H9 (cell line): Measurements from ENCODE around the gene CCDC33. TPM values are rescaled to one million over a fixed set of nuclear protein-coding genes. Genes with fewer than 3 reads are reported as not detected.

Experiments used
- DNase-seq: peaks from one replicate; pipeline ENCODE4 v3.0.0-alpha.2; 2017
- H2AFZ ChIP-seq: one replicate; pipeline ENCODE4 v1.6.1; 2013; ENCODE audit warnings: mild to moderate bottlenecking, low read length, control low read depth, moderate library complexity
- H2AK5ac ChIP-seq: 2 replicates; pipeline ENCODE4 v1.6.1; 2013; ENCODE audit warnings: low read length, control low read depth, mixed read lengths; ENCODE audit not compliant: insufficient read length
- H2BK120ac ChIP-seq: one replicate; pipeline ENCODE4 v1.6.1; 2013; ENCODE audit warnings: low read depth, mild to moderate bottlenecking, low read length, control low read depth, inconsistent platforms; ENCODE audit not compliant: poor library complexity, severe bottlenecking
- H2BK12ac ChIP-seq: 2 replicates; pipeline ENCODE4 v1.6.1; 2013; ENCODE audit warnings: low read length, control low read depth, mixed read lengths, low read depth; ENCODE audit not compliant: insufficient read length
- H2BK15ac ChIP-seq: 2 replicates; pipeline ENCODE4 v1.6.1; 2013; ENCODE audit warnings: low read depth, low read length, control low read depth
- H2BK20ac ChIP-seq: one replicate; pipeline ENCODE4 v1.6.1; 2013; ENCODE audit warnings: low read depth, mild to moderate bottlenecking, low read length, control low read depth, inconsistent platforms; ENCODE audit not compliant: poor library complexity, severe bottlenecking
- H2BK5ac ChIP-seq: 2 replicates; pipeline ENCODE4 v1.6.1; 2013; ENCODE audit warnings: low read length, control low read depth, mixed read lengths; ENCODE audit not compliant: insufficient read length
- H3K14ac ChIP-seq: 2 replicates; pipeline ENCODE4 v1.6.1; 2013; ENCODE audit warnings: low read length, control low read depth; ENCODE audit not compliant: insufficient read depth
- H3K18ac ChIP-seq: 2 replicates; pipeline ENCODE4 v1.6.1; 2013; ENCODE audit warnings: low read depth, mild to moderate bottlenecking, mixed read lengths, low read length, control low read depth; ENCODE audit not compliant: insufficient read length
- H3K23ac ChIP-seq: 2 replicates; pipeline ENCODE4 v1.6.1; 2013; ENCODE audit warnings: low read length, control low read depth, mixed read lengths, low read depth; ENCODE audit not compliant: insufficient read length
- H3K23me2 ChIP-seq: 2 replicates; pipeline ENCODE4 v1.6.1; 2013; ENCODE audit warnings: low read depth, mild to moderate bottlenecking, mixed read lengths, low read length, control low read depth; ENCODE audit not compliant: insufficient read length, poor library complexity, severe bottlenecking
- H3K27ac ChIP-seq: 2 replicates; pipeline ENCODE4 v1.5.1; 2013; ENCODE audit warnings: low read length, control low read depth, mixed read lengths, low read depth; ENCODE audit not compliant: insufficient read length
- H3K27me3 ChIP-seq: 2 replicates; pipeline ENCODE4 v1.6.1; 2013; ENCODE audit warnings: low read length, control low read depth, inconsistent platforms; ENCODE audit not compliant: insufficient read depth
- H3K4ac ChIP-seq: 2 replicates; pipeline ENCODE4 v1.6.1; 2013; ENCODE audit warnings: low read depth, mild to moderate bottlenecking, control low read depth, inconsistent platforms, low read length, moderate library complexity
- H3K4me1 ChIP-seq: 2 replicates; pipeline ENCODE4 v1.6.1; 2013; ENCODE audit warnings: low read length, control low read depth, inconsistent platforms; ENCODE audit not compliant: insufficient read depth
- H3K4me2 ChIP-seq: 2 replicates; pipeline ENCODE4 v1.6.1; 2013; ENCODE audit warnings: low read length, control low read depth, mixed read lengths; ENCODE audit not compliant: insufficient read length, insufficient read depth
- H3K56ac ChIP-seq: 2 replicates; pipeline ENCODE4 v1.6.1; 2013; ENCODE audit warnings: low read depth, mild to moderate bottlenecking, mixed read lengths, low read length, control low read depth; ENCODE audit not compliant: insufficient read length
- H3K79me1 ChIP-seq: 2 replicates; pipeline ENCODE4 v1.6.1; 2013; ENCODE audit warnings: low read depth, mild to moderate bottlenecking, moderate library complexity, low read length, control low read depth, inconsistent platforms; ENCODE audit not compliant: insufficient read depth, poor library complexity, severe bottlenecking
- H3K79me2 ChIP-seq: 2 replicates; pipeline ENCODE4 v1.6.1; 2013; ENCODE audit warnings: low read length, control low read depth, inconsistent platforms; ENCODE audit not compliant: insufficient read depth
- H3K9ac ChIP-seq: 2 replicates; pipeline ENCODE4 v1.6.1; 2013; ENCODE audit warnings: low read length, control low read depth, mixed read lengths; ENCODE audit not compliant: insufficient read length; ENCODE audit errors: extremely low read depth
- H3K9me3 ChIP-seq: one replicate; pipeline ENCODE4 v1.6.1; 2013; ENCODE audit warnings: low read depth, low read length, inconsistent platforms; ENCODE audit not compliant: control insufficient read depth
- H3T11ph ChIP-seq: one replicate; pipeline ENCODE4 v1.6.1; 2013; ENCODE audit warnings: mild to moderate bottlenecking, low read length, control low read depth, inconsistent platforms
- H4K20me1 ChIP-seq: one replicate; pipeline ENCODE4 v1.6.1; 2013; ENCODE audit not compliant: control insufficient read depth, insufficient read length, insufficient read depth
- H4K5ac ChIP-seq: 2 replicates; pipeline ENCODE4 v1.6.1; 2013; ENCODE audit warnings: low read depth, mild to moderate bottlenecking, mixed read lengths, low read length, control low read depth; ENCODE audit not compliant: insufficient read length
- H4K8ac ChIP-seq: replicated peaks from 2 replicates; pipeline ENCODE4 v1.6.1; 2013; ENCODE audit warnings: low read length, control low read depth, mixed read lengths, low read depth; ENCODE audit not compliant: insufficient read length
- H4K91ac ChIP-seq: 2 replicates; pipeline ENCODE4 v1.6.1; 2013; ENCODE audit warnings: low read depth, mild to moderate bottlenecking, moderate library complexity, mixed read lengths, low read length, control low read depth; ENCODE audit not compliant: insufficient read length
- H3K27ac Mint-ChIP-seq, 3 experiments: 2 replicates in 2 of 3; 3 replicates in 1 of 3; pipeline ENCODE4 v1.8.0; 2020 to 2021; ENCODE audit warnings: mixed read lengths in 3 of 3, mild to moderate bottlenecking in 1 of 3, moderate library complexity in 1 of 3
- H3K27me3 Mint-ChIP-seq: 2 replicates; pipeline ENCODE4 v1.8.0; 2021; ENCODE audit warnings: low read depth, mild to moderate bottlenecking, moderate library complexity, mixed read lengths
- H3K36me3 Mint-ChIP-seq, 3 experiments: 2 replicates in 2 of 3; 3 replicates in 1 of 3; pipeline ENCODE4 v1.8.0; 2020 to 2021; ENCODE audit warnings: low read depth in 3 of 3, mixed read lengths in 3 of 3; ENCODE audit not compliant: insufficient read depth in 1 of 3
- H3K4me1 Mint-ChIP-seq, 2 experiments: 2 replicates each; pipeline ENCODE4 v1.8.0; 2020; ENCODE audit warnings: mixed read lengths in 2 of 2
- H3K4me3 Mint-ChIP-seq, 2 experiments: 2 replicates in 1 of 2; 3 replicates in 1 of 2; pipeline ENCODE4 v1.8.0; 2020 to 2021; ENCODE audit warnings: mild to moderate bottlenecking in 2 of 2, mixed read lengths in 2 of 2, moderate library complexity in 1 of 2
- H3K9me3 Mint-ChIP-seq, 2 experiments: 2 replicates in 1 of 2; 3 replicates in 1 of 2; pipeline ENCODE4 v1.8.0; 2020; ENCODE audit warnings: mild to moderate bottlenecking in 2 of 2, mixed read lengths in 2 of 2, moderate library complexity in 1 of 2
- CTCF ChIP-seq: fragments of 200-600 bp; sonication (generic); conservative IDR thresholded peaks from 3 replicates; pipeline ENCODE4 v1.8.0; 2021; ENCODE audit warnings: antibody characterized with exemption, mild to moderate bottlenecking
- WGBS: extraction: QIAGEN DNeasy Blood & Tissue Kit; methylation state at CpG from one replicate; pipeline ENCODE4 v1.1.7; 2013; ENCODE audit warnings: missing lambda C conversion rate, low lambda C conversion rate, mixed read lengths; ENCODE audit not compliant: insufficient read length; ENCODE audit errors: extremely low coverage; 5-methylcytosine and 5-hydroxymethylcytosine counted together
- total RNA-seq: library from RNA; stranded (reverse); gene quantifications from 2 replicates; pipeline ENCODE4 v1.2.1, GENCODE V29; 2021

Gene CCDC33
- total RNA-seq, 1 experiment from 2014 or later: 4.6 TPM

- Histone ChIP-seq H3K56ac (no peak overlapping the region), H3K4me2 (no peak overlapping the region), H3K14ac (no peak overlapping the region), H4K20me1 (no peaks in the 10 kb centered on the region), H2AFZ (no peak overlapping the region), H3K23ac (no peak overlapping the region), H2BK5ac (no peak overlapping the region), H3K4me1 (no peaks in the 10 kb centered on the region; the same call in 1 of the 2 replicates), H3K23me2 (peaks cover 11% of the 10 kb centered on the region), H3K27ac (no peak overlapping the region), H3K27me3 (no peaks in the 10 kb centered on the region), H2BK120ac (no peak overlapping the region), H2AK5ac (no peak overlapping the region), H3K79me1 (no peaks in the 10 kb centered on the region), H2BK12ac (no peak overlapping the region), H2BK20ac (no peak overlapping the region), H3K79me2 (no peaks in the 10 kb centered on the region), H2BK15ac (no peak overlapping the region), H4K8ac (no peak overlapping the region), H3T11ph (no peak overlapping the region), H3K9me3 (no peaks in the 10 kb centered on the region), H4K91ac (no peak overlapping the region), H3K4ac (no peak overlapping the region), H3K18ac (no peak overlapping the region), H4K5ac (no peak overlapping the region), H3K9ac (no peak overlapping the region)
- Mint-ChIP-seq H3K9me3 (no peaks in the 10 kb centered on the region), H3K4me3 (no peak overlapping the region), H3K4me1 (peaks cover 19 to 31% of the 10 kb centered on the region in 2 experiments), H3K27me3 (peaks cover 11% of the 10 kb centered on the region), H3K36me3 (no peaks in the 10 kb centered on the region), H3K27ac (no peak overlapping the region)
- DNase-seq: no peak
- WGBS: no CpG with 5 or more reads among the region's 6 CpGs
- no peak for TF ChIP-seq CTCF
Observed at GRCh38 chr15:74376825-74377581, 140.9 kb downstream of the CCDC33 start.
